Neural cell (in vitro differentiated cells): ENCODE data around the gene FGFR1OP2. TPM values are rescaled to one million over a fixed set of nuclear protein-coding genes. Genes with fewer than 3 reads are reported as not detected.

Experiments
- H2AFZ ChIP-seq: fragments of 200-600, 300-800 bp; sonication (generic), shearing (Covaris generic); 2 replicates; pipeline ENCODE4 v1.6.0; 2014; ENCODE audit warnings: low read depth, mild to moderate bottlenecking, antibody characterized with exemption, low read length, moderate library complexity
- H3F3A ChIP-seq: fragments of 200-600 bp; shearing (Covaris generic); 2 replicates; pipeline ENCODE4 v1.6.1; 2016; ENCODE audit warnings: mild to moderate bottlenecking, moderate library complexity, mixed read lengths, antibody characterized with exemption, low read length; ENCODE audit not compliant: insufficient read depth, poor library complexity, severe bottlenecking
- H3K27ac ChIP-seq: fragments of 200-600, 300-800 bp; sonication (generic), shearing (Covaris generic); 2 replicates; pipeline ENCODE4 v1.5.1; 2014; ENCODE audit warnings: mild to moderate bottlenecking, low read length, moderate library complexity
- H3K27me3 ChIP-seq: fragments of 300-800, 200-600 bp; sonication (generic), shearing (Covaris generic); 2 replicates; pipeline ENCODE4 v1.6.0; 2014; ENCODE audit warnings: mild to moderate bottlenecking, low read depth, low read length, moderate library complexity; ENCODE audit not compliant: insufficient read depth
- H3K36me3 ChIP-seq: fragments of 300-800, 200-600 bp; sonication (generic), shearing (Covaris generic); 2 replicates; pipeline ENCODE4 v1.5.1; 2014; ENCODE audit warnings: mild to moderate bottlenecking, antibody characterized with exemption, low read length, moderate library complexity; ENCODE audit not compliant: insufficient read depth
- H3K4me2 ChIP-seq: fragments of 300-800, 200-600 bp; sonication (generic), shearing (Covaris generic); 2 replicates; pipeline ENCODE4 v1.6.0; 2014; ENCODE audit warnings: mild to moderate bottlenecking, low read length
- H3K4me3 ChIP-seq: fragments of 300-800, 200-600 bp; sonication (generic), shearing (Covaris generic); 2 replicates; pipeline ENCODE4 v1.5.1; 2014; ENCODE audit warnings: mild to moderate bottlenecking, low read length, moderate library complexity
- H3K79me2 ChIP-seq: fragments of 200-600 bp; shearing (Covaris generic); replicated peaks from 2 replicates; pipeline ENCODE4 v1.6.0; 2014; ENCODE audit warnings: mild to moderate bottlenecking, low read length, moderate library complexity; ENCODE audit not compliant: insufficient read depth
- H3K9ac ChIP-seq: fragments of 300-800, 200-600 bp; sonication (generic), shearing (Covaris generic); 2 replicates; pipeline ENCODE4 v1.6.1; 2016; ENCODE audit warnings: mild to moderate bottlenecking, low read length, mixed read lengths
- H3K9me2 ChIP-seq: fragments of 200-600 bp; shearing (Covaris generic); 2 replicates; pipeline ENCODE4 v1.6.1; 2016; ENCODE audit warnings: mild to moderate bottlenecking, low read length, mixed read lengths; ENCODE audit not compliant: insufficient read depth
- H3K9me3 ChIP-seq: fragments of 200-600, 300-800 bp; sonication (generic), shearing (Covaris generic); 2 replicates; pipeline ENCODE4 v1.6.1; 2016; ENCODE audit warnings: mild to moderate bottlenecking, mixed run types, low read length, moderate library complexity, mixed read lengths
- H4K20me1 ChIP-seq: fragments of 200-600 bp; shearing (Covaris generic); 2 replicates; pipeline ENCODE4 v1.6.1; 2016; ENCODE audit warnings: mild to moderate bottlenecking, mixed run types; ENCODE audit not compliant: insufficient read depth
- EP300 ChIP-seq: fragments of 450-650 bp; conservative IDR thresholded peaks from 2 replicates; pipeline ENCODE4 v1.6.1; 2014; ENCODE audit warnings: antibody characterized with exemption, mild to moderate bottlenecking, moderate library complexity; ENCODE audit not compliant: poor library complexity, severe bottlenecking
- EZH2 ChIP-seq: fragments of 200-600, 300-800 bp; shearing (Covaris generic), sonication (generic); IDR thresholded peaks from 2 replicates; pipeline ENCODE4 v1.6.1; 2014; ENCODE audit warnings: antibody characterized with exemption, low read length, borderline replicate concordance, mild to moderate bottlenecking; ENCODE audit not compliant: insufficient read depth, poor library complexity, severe bottlenecking
- MXI1 ChIP-seq: fragments of 450-650 bp; conservative IDR thresholded peaks from 2 replicates; pipeline ENCODE4 v1.6.1; 2014; ENCODE audit warnings: antibody characterized with exemption, mild to moderate bottlenecking; ENCODE audit not compliant: poor library complexity, severe bottlenecking
- POLR2AphosphoS5 ChIP-seq: IDR thresholded peaks from 2 replicates; pipeline ENCODE4 v1.6.1; 2012
- RAD21 ChIP-seq: fragments of 450-650 bp; conservative IDR thresholded peaks from 2 replicates; pipeline ENCODE4 v1.6.1; 2014; ENCODE audit warnings: antibody characterized with exemption, mild to moderate bottlenecking, moderate library complexity
- SMC3 ChIP-seq: fragments of 450-650 bp; conservative IDR thresholded peaks from 2 replicates; pipeline ENCODE4 v1.6.1; 2014; ENCODE audit warnings: antibody characterized with exemption, mild to moderate bottlenecking, moderate library complexity; ENCODE audit not compliant: poor library complexity
- TAF1 ChIP-seq: IDR thresholded peaks from 2 replicates; pipeline ENCODE4 v1.6.1; 2012; ENCODE audit warnings: low read depth
- polyA plus RNA-seq: library from polyadenylated mRNA; depleted of rRNA; stranded (reverse); fragments of >200 nt; gene quantifications from 2 replicates; pipeline ENCODE4 v1.2.3, GENCODE V29; 2014
- TF ChIP-seq, protein P1 (sequence below): fragments of 450-650 bp; IDR thresholded peaks from 2 replicates; pipeline ENCODE4 v1.5.1; 2014; ENCODE audit warnings: antibody characterized with exemption, mild to moderate bottlenecking, moderate library complexity; ENCODE audit not compliant: poor library complexity, severe bottlenecking
- TF ChIP-seq, protein P2 (sequence below): IDR thresholded peaks from 2 replicates; pipeline ENCODE4 v1.6.1; 2012; ENCODE audit warnings: borderline replicate concordance

The FGFR1OP2 gene
- polyA plus RNA-seq, 1 donor from 2014 or later = 79.4 TPM

DNA sequence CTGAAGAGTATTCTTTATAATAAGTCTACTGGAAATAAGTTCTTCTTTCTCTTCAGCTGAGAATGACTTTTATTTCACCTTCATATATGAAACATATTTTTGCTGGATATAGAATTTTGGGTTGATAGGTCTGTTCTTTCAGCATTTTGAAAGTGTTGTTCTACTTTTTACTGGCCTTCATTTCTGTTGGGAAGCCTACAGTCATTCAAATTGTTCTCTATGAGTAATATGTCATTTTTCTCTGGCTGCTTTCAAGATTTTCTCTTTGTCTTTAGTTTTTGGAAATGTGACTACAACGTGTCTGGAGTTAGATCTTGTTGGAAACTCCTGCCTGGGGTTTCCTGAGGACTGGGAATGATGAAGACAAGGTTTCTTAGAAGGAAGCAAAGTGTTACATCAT lies 10.0 kb downstream of the FGFR1OP2 start:
- TF ChIP-seq EZH2 (no peak), EP300 (no peak), POLR2AphosphoS5 (no peak), RAD21 (no peak), TAF1 (no peak), MXI1 (no peak), SMC3 (no peak)
- TF ChIP-seq, protein P1, sequence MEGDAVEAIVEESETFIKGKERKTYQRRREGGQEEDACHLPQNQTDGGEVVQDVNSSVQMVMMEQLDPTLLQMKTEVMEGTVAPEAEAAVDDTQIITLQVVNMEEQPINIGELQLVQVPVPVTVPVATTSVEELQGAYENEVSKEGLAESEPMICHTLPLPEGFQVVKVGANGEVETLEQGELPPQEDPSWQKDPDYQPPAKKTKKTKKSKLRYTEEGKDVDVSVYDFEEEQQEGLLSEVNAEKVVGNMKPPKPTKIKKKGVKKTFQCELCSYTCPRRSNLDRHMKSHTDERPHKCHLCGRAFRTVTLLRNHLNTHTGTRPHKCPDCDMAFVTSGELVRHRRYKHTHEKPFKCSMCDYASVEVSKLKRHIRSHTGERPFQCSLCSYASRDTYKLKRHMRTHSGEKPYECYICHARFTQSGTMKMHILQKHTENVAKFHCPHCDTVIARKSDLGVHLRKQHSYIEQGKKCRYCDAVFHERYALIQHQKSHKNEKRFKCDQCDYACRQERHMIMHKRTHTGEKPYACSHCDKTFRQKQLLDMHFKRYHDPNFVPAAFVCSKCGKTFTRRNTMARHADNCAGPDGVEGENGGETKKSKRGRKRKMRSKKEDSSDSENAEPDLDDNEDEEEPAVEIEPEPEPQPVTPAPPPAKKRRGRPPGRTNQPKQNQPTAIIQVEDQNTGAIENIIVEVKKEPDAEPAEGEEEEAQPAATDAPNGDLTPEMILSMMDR = no peak
- TF ChIP-seq, protein P2, sequence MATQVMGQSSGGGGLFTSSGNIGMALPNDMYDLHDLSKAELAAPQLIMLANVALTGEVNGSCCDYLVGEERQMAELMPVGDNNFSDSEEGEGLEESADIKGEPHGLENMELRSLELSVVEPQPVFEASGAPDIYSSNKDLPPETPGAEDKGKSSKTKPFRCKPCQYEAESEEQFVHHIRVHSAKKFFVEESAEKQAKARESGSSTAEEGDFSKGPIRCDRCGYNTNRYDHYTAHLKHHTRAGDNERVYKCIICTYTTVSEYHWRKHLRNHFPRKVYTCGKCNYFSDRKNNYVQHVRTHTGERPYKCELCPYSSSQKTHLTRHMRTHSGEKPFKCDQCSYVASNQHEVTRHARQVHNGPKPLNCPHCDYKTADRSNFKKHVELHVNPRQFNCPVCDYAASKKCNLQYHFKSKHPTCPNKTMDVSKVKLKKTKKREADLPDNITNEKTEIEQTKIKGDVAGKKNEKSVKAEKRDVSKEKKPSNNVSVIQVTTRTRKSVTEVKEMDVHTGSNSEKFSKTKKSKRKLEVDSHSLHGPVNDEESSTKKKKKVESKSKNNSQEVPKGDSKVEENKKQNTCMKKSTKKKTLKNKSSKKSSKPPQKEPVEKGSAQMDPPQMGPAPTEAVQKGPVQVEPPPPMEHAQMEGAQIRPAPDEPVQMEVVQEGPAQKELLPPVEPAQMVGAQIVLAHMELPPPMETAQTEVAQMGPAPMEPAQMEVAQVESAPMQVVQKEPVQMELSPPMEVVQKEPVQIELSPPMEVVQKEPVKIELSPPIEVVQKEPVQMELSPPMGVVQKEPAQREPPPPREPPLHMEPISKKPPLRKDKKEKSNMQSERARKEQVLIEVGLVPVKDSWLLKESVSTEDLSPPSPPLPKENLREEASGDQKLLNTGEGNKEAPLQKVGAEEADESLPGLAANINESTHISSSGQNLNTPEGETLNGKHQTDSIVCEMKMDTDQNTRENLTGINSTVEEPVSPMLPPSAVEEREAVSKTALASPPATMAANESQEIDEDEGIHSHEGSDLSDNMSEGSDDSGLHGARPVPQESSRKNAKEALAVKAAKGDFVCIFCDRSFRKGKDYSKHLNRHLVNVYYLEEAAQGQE = no peak
- H3K9me2 ChIP-seq = no peaks in the 10 kb centered on the region
- H3K27me3 ChIP-seq = no peaks in the 10 kb centered on the region
- H3K9ac ChIP-seq = no peak overlapping the region
- peaks cover 56% of the 10 kb centered on the region for H3K79me2 ChIP-seq
- no peaks in the 10 kb centered on the region for H3K9me3 ChIP-seq
- H3K4me3 ChIP-seq = no peak overlapping the region
- H3K27ac ChIP-seq = no peak overlapping the region
- no peaks in the 10 kb centered on the region for H3K36me3 ChIP-seq
- no peaks in the 10 kb centered on the region for H4K20me1 ChIP-seq
- H3K4me2 ChIP-seq = no peak overlapping the region
- H2AFZ ChIP-seq = no peak overlapping the region
- no peaks in the 10 kb centered on the region for H3F3A ChIP-seq

DNA sequence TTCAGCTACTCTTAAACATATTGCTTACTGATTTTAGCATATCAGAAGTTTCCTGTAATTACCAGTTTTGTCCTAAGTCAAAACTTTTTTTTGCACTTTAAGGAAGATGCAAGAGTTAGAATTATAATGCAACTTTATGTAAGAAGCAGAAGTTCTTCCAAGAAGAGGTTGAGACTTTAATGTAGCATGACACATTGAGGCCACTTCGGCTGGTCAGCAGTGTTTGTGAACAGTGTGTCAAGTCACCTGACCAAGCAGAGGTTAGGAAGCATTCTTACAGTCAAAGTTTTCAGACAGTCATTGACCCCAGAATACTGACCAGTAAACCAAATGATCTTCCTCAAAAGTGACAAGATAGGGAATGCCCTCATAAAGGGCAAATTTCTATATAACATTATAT lies 15.2 kb downstream of the FGFR1OP2 start:
- Histone ChIP-seq H3K36me3 (peaks cover 8% of the 10 kb centered on the region), H3K79me2 (peaks cover 12% of the 10 kb centered on the region)
- no peak for TF ChIP-seq MXI1
- TF ChIP-seq, protein P2 = no peak
- TF ChIP-seq SMC3 = no peak
- TF ChIP-seq RAD21 = no peak

More for the DNA sequence above, 15.2 kb downstream of the FGFR1OP2 start:
- Histone ChIP-seq H3K9me3 (no peaks in the 10 kb centered on the region), H3K27me3 (no peaks in the 10 kb centered on the region), H3F3A (no peaks in the 10 kb centered on the region), H3K27ac (no peak overlapping the region), H3K4me2 (no peak overlapping the region), H3K9me2 (no peaks in the 10 kb centered on the region), H3K4me3 (no peak overlapping the region), H2AFZ (no peak overlapping the region), H4K20me1 (no peaks in the 10 kb centered on the region), H3K9ac (no peak overlapping the region)
